ENCODE measurements around the gene SNX12.
"Not testable (repeated sequence)": the region's sequence is repeated elsewhere in the genome, so short reads cannot be mapped to it uniquely, and the experiment has no call there.

SNX12 gene

DNA sequence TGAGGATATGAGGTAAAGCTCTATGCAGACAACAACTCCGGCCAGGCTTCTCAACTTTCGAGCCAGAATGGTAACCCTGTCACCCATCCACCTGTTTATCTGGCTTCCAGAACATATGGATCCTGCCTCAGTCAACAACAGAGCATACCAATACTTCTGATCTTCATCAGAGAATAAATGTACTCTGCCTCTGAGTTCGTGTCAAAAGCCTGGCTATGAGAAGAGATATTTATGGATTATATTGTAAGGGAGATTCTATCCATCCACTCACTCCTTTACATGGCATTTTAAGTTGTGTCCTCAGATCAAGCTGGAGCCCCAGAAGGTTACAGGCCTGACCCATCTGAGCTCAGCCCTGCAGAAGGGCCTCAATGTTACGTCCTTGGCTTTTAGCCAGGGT lies 17.8 kb upstream of the SNX12 start:
- DNase-seq = no peak

DNA sequence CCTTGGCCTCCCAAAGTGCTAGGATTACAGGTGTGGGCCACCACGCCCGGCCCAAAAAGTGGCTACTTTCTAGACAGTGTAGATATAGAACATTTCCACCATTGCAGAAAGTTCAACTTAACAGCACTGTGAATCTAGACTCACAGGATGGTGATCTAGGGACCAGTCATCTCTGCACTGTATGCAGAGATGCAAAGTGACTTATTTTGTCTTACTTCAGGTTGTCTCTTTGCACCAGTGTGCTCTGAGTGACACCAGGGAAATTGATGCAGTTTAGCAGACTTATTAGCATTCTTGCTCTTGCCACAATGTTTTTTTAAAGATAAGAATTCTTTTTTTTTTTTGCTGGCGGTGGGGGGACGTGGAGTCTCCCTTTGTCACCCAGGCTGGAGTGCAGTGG lies 14.7 kb upstream of the SNX12 start:
- DNase-seq = no peak

DNA sequence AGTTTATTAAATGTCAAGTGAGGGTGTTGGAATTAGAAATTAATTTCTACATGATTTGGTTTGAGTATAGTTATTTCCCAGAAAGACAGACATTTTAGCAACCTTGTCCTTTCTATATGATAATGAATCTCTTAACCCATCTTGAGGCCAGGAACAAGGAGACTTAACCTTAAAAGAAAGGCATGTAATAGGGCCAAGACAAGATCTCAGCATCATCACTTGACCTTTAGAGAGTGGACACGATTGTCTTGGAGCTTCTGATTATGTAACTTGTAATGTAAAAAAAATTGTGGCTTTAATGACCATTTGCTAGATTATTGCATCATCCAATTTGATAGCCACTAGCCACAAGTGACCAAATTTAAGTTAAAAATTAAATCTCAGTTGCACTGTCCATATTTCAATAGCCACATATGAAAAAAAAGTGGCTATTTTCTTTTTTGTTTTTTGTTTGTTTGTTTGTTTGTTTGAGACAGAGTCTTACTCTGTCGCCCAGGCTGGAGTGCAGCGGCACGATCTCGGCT lies 14.1 kb upstream of the SNX12 start:
- DNase-seq = no peak

DNA sequence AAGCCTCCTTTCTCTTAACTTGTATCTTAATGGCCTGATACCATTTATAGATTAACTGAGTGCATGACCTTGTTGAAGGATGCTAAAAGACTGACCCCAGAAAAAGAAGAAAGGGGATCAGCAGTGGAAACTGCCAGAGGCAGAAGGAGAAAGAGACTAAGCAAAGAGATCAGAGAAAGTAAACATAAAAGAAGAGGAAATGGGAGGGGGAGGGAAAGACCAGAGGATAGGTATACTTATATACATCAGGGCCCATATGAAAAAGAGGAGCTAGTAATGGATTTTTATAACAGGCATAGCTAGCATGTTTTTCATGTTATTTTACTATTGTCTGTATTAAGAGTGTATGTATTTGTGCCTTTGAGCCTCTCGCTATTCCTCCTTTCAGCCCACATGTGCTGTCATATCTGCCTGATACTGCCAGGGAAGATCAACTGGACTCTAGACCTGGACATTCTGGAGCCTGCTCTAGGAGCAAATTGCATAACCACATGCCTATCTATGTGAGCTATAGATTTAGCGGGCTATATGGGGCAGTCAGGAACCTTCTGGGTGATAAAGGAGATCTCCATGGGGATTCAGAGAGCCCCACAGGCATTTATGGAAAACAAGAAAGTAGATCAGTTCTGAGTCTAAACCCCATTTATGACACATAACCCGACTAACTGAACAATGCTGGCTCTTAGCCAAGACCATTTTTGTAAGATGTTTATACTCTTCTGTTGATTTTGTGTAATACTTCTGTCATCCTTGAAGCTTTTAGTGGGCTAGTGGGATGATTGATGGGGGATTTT lies 13.4 kb upstream of the SNX12 start:
- DNase-seq = no peak

DNA sequence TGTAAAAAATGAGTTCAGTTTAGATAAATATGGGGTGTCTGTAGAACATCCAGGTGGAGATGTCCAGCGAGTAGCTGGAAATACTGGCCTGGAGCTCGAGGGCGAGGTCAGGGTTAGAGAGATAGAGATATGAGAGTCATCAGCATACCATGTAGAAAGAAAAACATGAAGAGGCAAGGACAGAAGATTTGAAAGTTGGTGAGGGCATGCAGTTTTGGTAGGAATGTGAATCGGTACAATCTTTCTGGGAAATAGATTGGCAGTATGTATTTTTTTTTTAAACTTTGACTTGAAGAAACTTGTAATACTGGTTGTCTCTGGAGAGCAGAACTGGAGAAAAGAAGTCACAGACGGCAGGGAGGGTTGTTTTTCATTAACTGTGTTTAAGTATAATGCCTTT lies 2.4 kb upstream of the SNX12 start:
- no peak for DNase-seq

DNA sequence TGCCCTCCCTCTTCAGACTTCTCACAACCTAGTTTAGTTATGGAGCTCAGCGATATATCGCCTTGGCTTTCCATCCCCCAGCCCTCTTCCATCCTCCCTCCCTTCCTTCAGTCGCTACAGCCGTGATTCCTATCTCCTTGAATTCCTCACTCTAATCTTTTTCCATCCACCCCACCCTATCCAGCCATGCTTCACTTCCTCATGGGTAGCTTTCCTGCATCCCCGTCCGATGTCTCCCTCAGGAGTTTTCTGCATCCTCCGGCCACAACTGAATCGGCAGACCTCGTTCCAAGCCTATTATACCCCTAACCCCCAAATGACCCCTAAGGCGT lies 456 bp downstream of the SNX12 start:
- DNase-seq = no peak

DNA sequence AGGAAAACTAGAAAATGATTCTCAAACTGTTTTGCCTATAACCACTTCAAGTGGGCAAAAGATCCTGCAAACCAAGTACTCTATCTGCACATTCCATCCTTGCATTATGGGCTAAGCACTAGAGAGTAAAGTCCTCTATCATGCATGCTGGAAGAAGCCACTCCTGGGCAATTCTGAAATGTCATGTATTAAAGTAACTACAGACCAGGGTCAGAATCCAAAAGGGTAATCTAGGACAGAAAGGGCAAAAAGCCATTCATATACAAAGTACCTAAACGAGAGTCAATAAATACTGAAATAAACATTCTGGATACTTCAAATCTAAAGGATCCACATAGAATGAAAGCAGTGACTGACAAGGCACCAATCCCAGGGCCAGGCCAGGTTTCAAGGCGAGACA lies 1.0 kb downstream of the SNX12 start:
- DNase-seq = no peak

DNA sequence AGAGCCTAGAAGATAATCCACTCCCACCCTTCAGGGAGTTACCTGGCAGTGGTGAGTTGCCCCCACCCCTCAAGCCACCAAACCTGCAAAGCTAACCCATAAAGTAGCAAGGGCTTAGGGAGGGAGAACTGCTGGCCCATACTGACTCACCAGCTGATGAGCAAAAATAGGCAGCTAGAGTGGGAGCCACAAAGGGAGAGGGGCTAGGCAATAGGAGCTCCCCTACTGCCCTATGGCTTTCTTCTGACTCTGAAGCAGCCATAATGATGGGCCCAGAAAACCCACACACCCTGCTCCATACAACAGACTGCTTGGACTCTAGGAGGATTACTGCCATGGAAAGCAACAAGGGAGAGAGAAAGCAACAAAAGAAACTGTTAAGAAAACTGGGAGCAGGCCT lies 8.0 kb downstream of the SNX12 start:
- DNase-seq = no peak

DNA sequence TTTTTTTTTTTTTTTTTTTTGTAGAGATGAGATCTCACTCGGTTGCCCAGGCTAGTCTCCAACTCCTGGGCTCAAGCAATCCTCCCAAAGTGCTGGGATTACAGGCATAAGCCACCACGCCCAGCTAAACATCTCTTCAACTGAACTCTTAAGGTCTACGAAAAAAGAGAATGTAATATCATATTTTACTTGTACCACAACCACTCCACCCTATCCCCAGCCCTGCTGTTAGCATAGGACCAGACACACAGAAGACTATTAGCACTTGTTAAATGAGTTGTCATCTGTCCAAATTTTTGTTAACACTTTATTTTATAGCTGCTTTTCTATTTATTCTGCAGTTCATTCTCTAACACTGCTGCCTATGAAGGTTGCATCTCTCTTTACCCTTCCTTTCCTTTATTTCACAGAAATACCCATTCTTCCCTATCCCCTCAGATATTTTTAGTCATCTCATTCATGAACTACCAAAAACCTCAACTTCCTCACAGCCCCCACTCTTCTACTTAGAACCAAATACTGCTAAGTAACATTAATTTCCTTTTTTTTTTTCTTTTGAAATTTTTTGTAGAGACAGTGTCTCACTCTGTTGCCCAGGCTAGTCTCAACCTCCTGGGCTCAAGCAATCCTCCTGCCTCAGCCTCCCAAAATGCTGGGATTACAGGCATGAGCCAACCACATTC lies 10.1 kb downstream of the SNX12 start:
- DNase-seq = no peak

DNA sequence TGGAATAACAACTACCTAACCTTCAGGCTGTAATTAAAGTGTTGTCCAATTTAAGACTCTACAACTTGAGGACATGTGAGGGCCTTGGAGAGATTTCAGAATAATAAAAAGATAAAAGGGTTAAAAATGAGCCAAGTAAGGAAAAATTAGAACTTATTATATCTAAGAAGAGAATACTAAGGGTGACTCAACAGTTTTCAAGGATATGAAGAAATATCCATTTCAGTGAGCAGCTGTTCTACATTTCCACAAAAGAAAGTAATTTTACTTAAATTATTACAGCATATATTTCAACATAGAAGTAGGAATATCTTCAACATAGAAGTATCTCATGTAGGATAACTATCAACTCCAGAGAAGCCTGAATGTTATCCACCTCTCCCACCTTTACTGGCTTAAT lies 11.3 kb downstream of the SNX12 start:
- no peak for DNase-seq

DNA sequence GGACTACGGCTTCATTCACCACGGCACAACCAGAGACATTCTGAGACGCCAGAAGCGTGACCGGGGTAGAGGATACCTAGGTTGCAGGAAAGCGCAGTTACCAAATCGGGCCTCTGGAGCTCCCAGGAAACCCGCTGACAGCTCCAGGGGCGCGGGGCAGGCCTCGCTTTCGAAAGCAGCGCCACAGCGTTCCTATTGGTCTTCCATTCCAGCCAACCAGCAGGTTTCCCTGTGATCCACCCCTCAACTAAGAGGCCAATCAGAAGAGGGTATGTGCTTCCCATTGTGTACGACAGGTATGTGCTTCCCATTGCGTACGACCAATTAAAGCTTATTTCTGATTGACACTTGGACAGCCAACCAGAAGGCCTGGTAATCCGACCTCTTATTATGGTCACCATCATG lies 14.9 kb downstream of the SNX12 start:
- DNase-seq = no peak

DNA sequence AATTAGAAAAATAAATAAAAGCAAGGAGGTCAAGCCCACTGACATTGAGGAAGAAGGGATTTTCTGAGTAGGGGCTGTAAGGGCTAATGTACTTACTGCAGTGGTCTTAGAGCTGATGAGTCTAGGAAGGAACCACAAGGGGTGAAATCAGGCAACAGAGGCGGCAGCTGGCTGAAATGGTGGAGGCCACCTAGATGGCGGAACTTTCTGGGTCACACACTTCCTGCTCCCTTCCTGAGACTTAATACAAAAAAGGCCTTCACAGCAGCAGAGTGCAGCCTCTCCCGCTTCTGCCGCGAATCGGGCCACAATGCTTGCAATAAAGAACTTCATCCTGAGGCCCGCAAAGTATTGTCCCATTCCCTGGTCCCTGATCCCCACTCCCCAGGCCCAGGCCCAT lies 15.4 kb downstream of the SNX12 start:
- DNase-seq = no peak

DNA sequence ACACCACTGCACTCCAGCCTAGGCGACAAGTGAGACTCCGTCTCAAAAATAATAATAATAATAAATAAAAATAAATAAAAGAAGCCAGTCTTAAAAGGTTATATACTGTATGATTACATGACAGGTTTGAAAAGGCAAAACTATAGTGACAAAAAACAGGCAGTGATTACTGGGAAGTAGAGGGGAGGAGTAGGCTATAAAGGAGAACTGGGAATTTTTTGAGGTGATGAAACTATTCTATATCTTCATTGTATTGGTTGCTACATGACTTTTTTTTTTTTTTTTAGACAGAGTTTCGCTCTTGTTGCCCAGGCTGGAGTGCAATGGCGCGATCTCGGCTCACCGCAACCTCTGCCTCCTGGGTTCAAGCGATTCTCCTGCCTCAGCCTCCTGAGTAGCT lies 20.2 kb downstream of the SNX12 start:
- not testable (repeated sequence) for DNase-seq

DNA sequence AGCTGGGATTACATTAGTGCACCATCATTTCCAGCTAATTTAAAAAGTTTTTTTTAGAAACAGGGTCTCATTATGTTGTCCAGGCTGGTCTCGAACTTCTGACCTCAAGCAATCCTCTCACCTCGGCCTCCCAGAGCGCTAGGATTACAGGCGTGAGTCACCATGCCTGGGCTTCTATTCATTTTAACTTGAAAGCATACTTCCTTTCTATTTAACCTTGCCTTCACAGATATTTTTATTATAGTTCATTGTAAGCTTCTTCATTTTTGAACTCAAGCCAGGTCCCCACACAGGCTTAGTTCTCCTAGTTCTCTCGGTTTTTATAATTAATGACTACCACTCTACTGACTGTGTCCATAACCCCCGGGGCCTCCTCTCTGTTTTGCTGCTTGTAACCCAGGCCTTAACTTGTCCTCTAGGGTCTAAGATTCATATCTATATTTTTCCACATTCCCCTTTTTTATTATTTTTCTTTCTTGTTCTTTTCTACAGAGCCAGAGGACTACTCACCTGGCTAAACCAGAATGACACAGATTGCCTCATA lies 50.7 kb downstream of the SNX12 start:
- no peak for DNase-seq

All from amniotic stem cell (primary cell).